WERI-Rb-1 (cell line): ENCODE measurements around the gene MDGA2.

Experiments
- DNase-seq: peaks from one replicate; pipeline ENCODE4 v3.0.0-alpha.2; 2020
- H3K27ac ChIP-seq: fragments of 250-450 bp; sonication (Bioruptor Pico); 2 replicates; pipeline ENCODE4 v1.5.1; 2020; ENCODE audit warnings: mild to moderate bottlenecking, moderate library complexity
- H3K27me3 ChIP-seq: fragments of 250-450 bp; sonication (Bioruptor Pico); 2 replicates; pipeline ENCODE4 v1.5.1; 2021; ENCODE audit warnings: mild to moderate bottlenecking, low read depth, moderate library complexity; ENCODE audit not compliant: insufficient read depth, severe bottlenecking
- H3K36me3 ChIP-seq: fragments of 250-450 bp; sonication (Bioruptor Pico); 2 replicates; pipeline ENCODE4 v1.5.1; 2020; ENCODE audit warnings: mild to moderate bottlenecking, moderate library complexity
- H3K4me3 ChIP-seq: 2 replicates; pipeline ENCODE4 v1.5.1; 2011; ENCODE audit warnings: low read depth, mild to moderate bottlenecking, control low read depth, low read length
- H3K9me3 ChIP-seq: fragments of 250-450 bp; sonication (Bioruptor Pico); 2 replicates; pipeline ENCODE4 v1.5.1; 2021; ENCODE audit warnings: mild to moderate bottlenecking, moderate library complexity; ENCODE audit not compliant: severe bottlenecking
- CTCF ChIP-seq: IDR thresholded peaks from 2 replicates; pipeline ENCODE4 v1.5.1; 2011; ENCODE audit warnings: low read depth, mild to moderate bottlenecking, control low read depth, inconsistent platforms, low read length

The MDGA2 gene

GRCh38 chr14:47442211-47442610, 233.2 kb downstream of the MDGA2 start:
- no peaks in the 10 kb centered on the region for H3K9me3 ChIP-seq
- no peaks in the 10 kb centered on the region for H3K36me3 ChIP-seq
- TF ChIP-seq CTCF, result peak; percentile 53
- H3K27ac ChIP-seq, result no peak overlapping the region
- H3K4me3 ChIP-seq, result no peak overlapping the region
- H3K27me3 ChIP-seq, result no peaks in the 10 kb centered on the region
- peak; percentile 46 for DNase-seq

GRCh38 chr14:47439953-47440352, 235.5 kb downstream of the MDGA2 start:
- no peak for TF ChIP-seq CTCF

GRCh38 chr14:47438650-47439140, 236.7 kb downstream of the MDGA2 start:
- no peak overlapping the region for H3K27ac ChIP-seq
- H3K9me3 ChIP-seq, result no peaks in the 10 kb centered on the region
- H3K36me3 ChIP-seq, result no peaks in the 10 kb centered on the region
- H3K4me3 ChIP-seq, result no peak overlapping the region
- TF ChIP-seq CTCF, result no peak
- DNase-seq, result no peak
- H3K27me3 ChIP-seq, result no peaks in the 10 kb centered on the region

More at GRCh38 chr14:47439953-47440352, 235.5 kb downstream of the MDGA2 start:
- Histone ChIP-seq H3K27me3 (no peaks in the 10 kb centered on the region), H3K36me3 (no peaks in the 10 kb centered on the region), H3K27ac (no peak overlapping the region), H3K4me3 (no peak overlapping the region), H3K9me3 (no peaks in the 10 kb centered on the region)
- DNase-seq, result no peak

GRCh38 chr14:47435331-47435965, 240.0 kb downstream of the MDGA2 start:
- DNase-seq, result no peak
- Histone ChIP-seq H3K27ac (no peak overlapping the region), H3K9me3 (no peaks in the 10 kb centered on the region), H3K4me3 (no peak overlapping the region), H3K36me3 (no peaks in the 10 kb centered on the region), H3K27me3 (no peaks in the 10 kb centered on the region)
- TF ChIP-seq CTCF, result no peak

GRCh38 chr14:47427629-47428028, 247.8 kb downstream of the MDGA2 start:
- TF ChIP-seq CTCF, result no peak
- Histone ChIP-seq H3K4me3 (no peak overlapping the region), H3K9me3 (no peaks in the 10 kb centered on the region), H3K27ac (no peak overlapping the region), H3K27me3 (no peaks in the 10 kb centered on the region), H3K36me3 (no peaks in the 10 kb centered on the region)
- no peak for DNase-seq

GRCh38 chr14:47425302-47425701, 250.1 kb downstream of the MDGA2 start:
- H3K27ac ChIP-seq, result no peak overlapping the region
- no peak for TF ChIP-seq CTCF
- no peaks in the 10 kb centered on the region for H3K27me3 ChIP-seq
- H3K9me3 ChIP-seq, result no peaks in the 10 kb centered on the region
- no peak overlapping the region for H3K4me3 ChIP-seq
- no peaks in the 10 kb centered on the region for H3K36me3 ChIP-seq
- no peak for DNase-seq
